CMK (cell line): ENCODE measurements around the gene RNF31.

Experiments used
- DNase-seq: peaks from one replicate; pipeline ENCODE4 v3.0.0-alpha.2; 2010; ENCODE audit warnings: low read depth

Gene RNF31

GRCh38 chr14:24182110-24182882, 35.0 kb downstream of the RNF31 start:
- no peak for DNase-seq

GRCh38 chr14:24183014-24183481, 35.8 kb downstream of the RNF31 start:
- DNase-seq, result no peak

GRCh38 chr14:24184104-24184970, 37.0 kb downstream of the RNF31 start:
- no peak for DNase-seq

GRCh38 chr14:24185026-24185425, 37.7 kb downstream of the RNF31 start:
- no peak for DNase-seq

GRCh38 chr14:24185741-24186140, 38.4 kb downstream of the RNF31 start:
- DNase-seq, result no peak

- no peak for DNase-seq
Observed at GRCh38 chr14:24186831-24187538, 39.7 kb downstream of the RNF31 start.

GRCh38 chr14:24187539-24187915, 40.2 kb downstream of the RNF31 start:
- DNase-seq, result no peak

GRCh38 chr14:24188251-24189058, 41.2 kb downstream of the RNF31 start, which contains the start of gene IPO4:
Gene IPO4, minus strand, starts transcription at chr14:24188816. Its CDS starts 29 bp downstream, at chr14:24188787.
- peak; percentile 85 for DNase-seq

- DNase-seq, result no peak
Observed at GRCh38 chr14:24189059-24189375, 41.7 kb downstream of the RNF31 start.

- DNase-seq, result no peak
Observed at GRCh38 chr14:24189460-24189859, 42.2 kb downstream of the RNF31 start.

- no peak for DNase-seq
Observed at GRCh38 chr14:24190416-24190815, 43.1 kb downstream of the RNF31 start.

- DNase-seq, result no peak
Observed at GRCh38 chr14:24192933-24193332, 45.6 kb downstream of the RNF31 start.

- no peak for DNase-seq
Observed at GRCh38 chr14:24194186-24194872, 47.0 kb downstream of the RNF31 start.

- DNase-seq, result no peak
Observed at GRCh38 chr14:24194873-24195185, 47.5 kb downstream of the RNF31 start.

- peak; percentile 60 for DNase-seq
Observed at GRCh38 chr14:24195186-24196070, 48.1 kb downstream of the RNF31 start, which contains the start of gene TM9SF1. Gene TM9SF1, minus strand, starts transcription at chr14:24195441. Its CDS starts 422 bp downstream, at chr14:24195019.

- no peak for DNase-seq
Observed at GRCh38 chr14:24196071-24197055, 49.1 kb downstream of the RNF31 start.

GRCh38 chr14:24197056-24197450, 49.8 kb downstream of the RNF31 start:
- no peak for DNase-seq

- no peak for DNase-seq
Observed at GRCh38 chr14:24198814-24199524, 51.7 kb downstream of the RNF31 start.
